ENCODE results near the gene DOCK9. TPM values are rescaled to one million over a fixed set of nuclear protein-coding genes. Genes with fewer than 3 reads are reported as not detected.

Gene DOCK9
- total RNA-seq, 1 donor: 44.5 TPM

GRCh38 chr13:98972059-98972458 lies 5.8 kb downstream of the DOCK9 start:
- TF ChIP-seq CTCF (IDR thresholded peaks at IDR 0.05; ENCODE audit: extremely low read depth, low read depth, low read length): no peak
- no peak overlapping the region for H2AFZ ChIP-seq (ENCODE audit: low read length)
- H3K4me2 ChIP-seq (ENCODE audit: insufficient read depth, low read length): no peak overlapping the region
- H3K36me3 ChIP-seq (ENCODE audit: insufficient read depth, low read length): no peaks in the 10 kb centered on the region
- no peaks in the 10 kb centered on the region for H3K9me3 ChIP-seq (ENCODE audit: low read depth, low read length)
- DNase-seq (ENCODE audit: insufficient read length, low spot score, missing footprints): no peak
- H3K79me2 ChIP-seq (ENCODE audit: insufficient read depth, low read length): peaks cover 5% of the 10 kb centered on the region
- H3K4me3 ChIP-seq (ENCODE audit: insufficient read depth, low read length): no peak overlapping the region
- peaks cover 3% of the 10 kb centered on the region for H3K4me1 ChIP-seq (ENCODE audit: insufficient read depth, low read length)
- H3K27ac ChIP-seq (ENCODE audit: low read depth, low read length): no peak overlapping the region
- H3K27me3 ChIP-seq (ENCODE audit: insufficient read depth, low read length): no peaks in the 10 kb centered on the region
- peaks cover 4% of the 10 kb centered on the region for H4K20me1 ChIP-seq (ENCODE audit: insufficient read depth, low read length)

GRCh38 chr13:98970330-98970729 lies 7.5 kb downstream of the DOCK9 start:
- Histone ChIP-seq H3K27ac (ENCODE audit: low read depth, low read length) (no peak overlapping the region), H2AFZ (ENCODE audit: low read length) (no peak overlapping the region), H3K4me1 (ENCODE audit: insufficient read depth, low read length) (no peaks in the 10 kb centered on the region), H4K20me1 (ENCODE audit: insufficient read depth, low read length) (no peaks in the 10 kb centered on the region), H3K79me2 (ENCODE audit: insufficient read depth, low read length) (peaks cover 3% of the 10 kb centered on the region), H3K36me3 (ENCODE audit: insufficient read depth, low read length) (no peaks in the 10 kb centered on the region), H3K27me3 (ENCODE audit: insufficient read depth, low read length) (no peaks in the 10 kb centered on the region), H3K9me3 (ENCODE audit: low read depth, low read length) (no peaks in the 10 kb centered on the region), H3K4me2 (ENCODE audit: insufficient read depth, low read length) (no peak overlapping the region), H3K4me3 (ENCODE audit: insufficient read depth, low read length) (no peak overlapping the region)
- no peak for DNase-seq (ENCODE audit: insufficient read length, low spot score, missing footprints)
- no peak for TF ChIP-seq CTCF (IDR thresholded peaks at IDR 0.05; ENCODE audit: extremely low read depth, low read depth, low read length)

- no peaks in the 10 kb centered on the region for H3K27me3 ChIP-seq (ENCODE audit: insufficient read depth, low read length)
- H3K4me3 ChIP-seq (ENCODE audit: insufficient read depth, low read length): no peak overlapping the region
- no peak for TF ChIP-seq CTCF (IDR thresholded peaks at IDR 0.05; ENCODE audit: extremely low read depth, low read depth, low read length)
- H3K9me3 ChIP-seq (ENCODE audit: low read depth, low read length): no peaks in the 10 kb centered on the region
- H3K79me2 ChIP-seq (ENCODE audit: insufficient read depth, low read length): peaks cover 3% of the 10 kb centered on the region
- H2AFZ ChIP-seq (ENCODE audit: low read length): no peak overlapping the region
- H3K36me3 ChIP-seq (ENCODE audit: insufficient read depth, low read length): no peaks in the 10 kb centered on the region
- DNase-seq (ENCODE audit: insufficient read length, low spot score, missing footprints): no peak
- no peak overlapping the region for H3K27ac ChIP-seq (ENCODE audit: low read depth, low read length)
- no peak overlapping the region for H3K4me2 ChIP-seq (ENCODE audit: insufficient read depth, low read length)
- H4K20me1 ChIP-seq (ENCODE audit: insufficient read depth, low read length): no peaks in the 10 kb centered on the region
- H3K4me1 ChIP-seq (ENCODE audit: insufficient read depth, low read length): no peaks in the 10 kb centered on the region
These were observed 10.4 kb downstream of the DOCK9 start for GRCh38 chr13:98967491-98967890.

- Histone ChIP-seq H3K27me3 (ENCODE audit: insufficient read depth, low read length) (no peaks in the 10 kb centered on the region), H3K4me2 (ENCODE audit: insufficient read depth, low read length) (no peak overlapping the region), H3K4me1 (ENCODE audit: insufficient read depth, low read length) (no peaks in the 10 kb centered on the region), H3K79me2 (ENCODE audit: insufficient read depth, low read length) (peaks cover 3% of the 10 kb centered on the region), H2AFZ (ENCODE audit: low read length) (no peak overlapping the region), H3K27ac (ENCODE audit: low read depth, low read length) (no peak overlapping the region), H4K20me1 (ENCODE audit: insufficient read depth, low read length) (no peaks in the 10 kb centered on the region), H3K4me3 (ENCODE audit: insufficient read depth, low read length) (no peak overlapping the region), H3K9me3 (ENCODE audit: low read depth, low read length) (no peaks in the 10 kb centered on the region), H3K36me3 (ENCODE audit: insufficient read depth, low read length) (no peaks in the 10 kb centered on the region)
- no peak for TF ChIP-seq CTCF (IDR thresholded peaks at IDR 0.05; ENCODE audit: extremely low read depth, low read depth, low read length)
- no peak for DNase-seq (ENCODE audit: insufficient read length, low spot score, missing footprints)
These were observed 11.8 kb downstream of the DOCK9 start for GRCh38 chr13:98966019-98966418.

Data from osteoblast (primary cell).